NCI-H1436 (cell line): ENCODE data around the gene TMEM108.

Source experiments
- DNase-seq: peaks from one replicate; lab custom pipeline; 2025; lab: John Stamatoyannopoulos, UW

The TMEM108 gene

DNA sequence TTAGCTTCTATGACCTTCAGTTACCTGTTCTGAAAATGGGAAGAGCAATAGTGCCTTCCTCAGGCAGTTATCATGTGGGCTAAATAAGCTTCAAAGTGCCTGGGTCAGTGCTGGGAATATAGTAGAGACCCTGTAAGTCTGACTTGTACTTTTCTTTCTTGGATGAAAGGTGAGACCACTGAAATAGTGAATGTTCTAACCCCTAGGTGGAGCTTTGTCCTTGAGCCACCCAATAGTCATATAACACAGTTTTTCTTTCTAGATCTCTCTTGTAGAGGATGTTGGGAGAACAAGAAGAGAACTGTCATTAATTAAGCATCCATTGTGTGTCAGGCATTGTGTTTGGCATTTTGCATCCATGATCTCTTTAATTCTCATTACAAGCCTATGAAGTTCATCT lies 348.7 kb downstream of the TMEM108 start:
- no peak for DNase-seq

DNA sequence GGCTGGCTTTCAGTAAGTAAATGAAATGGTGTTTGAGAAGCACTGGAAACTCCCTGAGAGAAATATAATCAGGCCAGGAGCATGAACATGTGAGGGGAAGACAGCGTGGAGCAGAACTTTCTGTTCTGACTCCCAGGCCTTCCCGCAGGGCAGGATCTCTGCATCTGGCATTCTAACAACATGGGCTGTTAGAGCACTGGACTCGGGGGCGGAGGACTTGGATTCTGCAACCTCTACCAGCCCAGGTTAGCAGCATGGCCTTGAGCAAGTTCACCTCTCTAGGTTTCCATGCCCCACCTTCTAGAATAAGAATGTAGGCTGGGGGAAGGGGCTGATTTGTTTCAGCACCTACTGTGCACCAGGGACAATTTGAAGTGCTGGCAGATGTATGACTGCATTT lies 349.1 kb downstream of the TMEM108 start:
- no peak for DNase-seq

DNA sequence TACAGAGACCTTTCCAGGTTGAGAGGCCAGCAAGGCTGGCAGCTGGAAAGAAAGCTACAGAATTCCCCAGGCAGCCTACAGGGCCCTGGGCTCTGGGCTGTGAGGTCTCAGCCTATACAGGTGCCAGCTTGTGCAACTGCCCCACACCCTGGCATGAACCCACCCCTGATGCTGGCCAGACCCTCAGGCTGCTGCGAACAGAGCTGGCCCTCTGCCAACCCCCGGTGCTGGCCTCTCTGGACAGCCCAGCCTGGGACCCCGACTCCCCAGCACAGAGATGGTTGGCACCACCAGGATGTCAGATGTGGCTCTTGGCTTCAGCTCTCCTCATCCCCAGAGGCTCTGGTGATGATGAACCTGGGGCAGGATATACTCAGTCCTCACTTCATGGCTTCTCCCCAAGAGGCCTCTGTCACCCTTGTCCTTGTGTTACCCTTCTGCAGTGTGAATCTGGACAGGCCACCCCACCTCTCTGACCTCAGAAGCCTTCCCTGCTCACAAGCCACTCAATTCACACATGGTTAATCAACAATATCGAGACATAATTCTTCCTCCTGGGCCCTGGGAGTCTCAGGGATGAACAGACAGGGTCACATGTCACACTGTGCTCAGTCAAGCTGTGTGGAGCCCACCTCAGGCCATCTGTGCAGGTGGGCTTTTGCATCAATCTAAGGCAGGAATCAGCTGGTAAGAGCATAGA lies 350.7 kb downstream of the TMEM108 start:
- DNase-seq, result no peak

DNA sequence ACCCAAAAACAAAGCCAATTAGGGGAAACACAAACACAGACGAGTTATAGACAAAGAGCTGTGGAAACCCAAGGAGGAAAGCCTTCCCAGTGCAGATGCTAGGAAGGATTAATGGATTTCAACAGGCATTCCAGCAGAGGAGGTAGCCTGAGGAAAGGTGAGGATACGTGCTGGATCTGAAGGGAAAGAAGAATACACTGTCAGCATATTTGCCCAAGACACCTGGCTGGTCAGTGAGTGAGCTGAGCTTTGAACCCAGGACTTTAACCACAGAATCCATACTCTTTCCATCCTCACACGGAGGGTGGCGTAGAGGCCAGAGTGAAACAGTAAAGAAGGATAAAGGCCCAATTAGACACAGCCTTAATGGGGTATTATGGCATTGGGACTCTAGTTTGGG lies 352.5 kb downstream of the TMEM108 start:
- DNase-seq, result no peak

- DNase-seq, result no peak
These were observed 355.0 kb downstream of the TMEM108 start for GRCh38 chr3:133393204-133393603.

DNA sequence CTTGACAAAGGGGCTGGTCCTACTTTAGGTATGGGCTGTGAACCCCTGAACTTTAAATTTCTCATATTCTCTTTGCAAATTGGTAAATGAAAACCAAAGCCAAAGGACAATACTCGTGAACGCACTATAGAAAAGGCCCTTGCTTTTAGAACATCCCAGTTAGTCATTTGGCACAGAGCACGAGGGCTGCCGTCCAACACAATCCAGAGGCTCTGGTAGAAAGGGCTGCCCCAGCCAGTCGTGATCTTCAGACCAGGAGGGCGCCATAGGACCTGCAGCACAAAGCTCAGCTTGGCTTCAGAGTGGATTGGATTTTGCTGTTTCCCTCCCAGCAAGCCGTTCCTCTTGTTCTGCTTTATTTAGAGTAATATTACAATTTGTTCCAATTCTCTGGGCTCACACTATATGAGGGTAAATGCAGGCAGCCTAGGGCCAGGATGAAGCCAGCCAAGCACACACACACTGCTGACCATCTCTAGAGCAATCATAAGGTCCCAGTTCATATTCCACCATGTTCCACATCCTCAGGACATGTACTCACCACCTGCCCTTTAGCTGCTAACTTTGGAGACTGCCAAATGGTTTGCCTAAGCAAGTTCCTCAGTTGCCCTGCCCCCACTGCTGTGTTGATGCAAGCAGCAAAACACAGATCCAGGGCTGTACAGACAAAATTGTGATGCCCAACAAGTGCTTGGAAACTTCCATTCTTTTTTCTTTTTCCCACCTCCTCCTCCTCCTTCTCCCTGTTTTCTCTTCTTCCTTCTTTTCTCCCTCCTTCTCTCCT lies 355.7 kb downstream of the TMEM108 start:
- no peak for DNase-seq

GRCh38 chr3:133394561-133395311 lies 356.5 kb downstream of the TMEM108 start:
- DNase-seq, result no peak

GRCh38 chr3:133396906-133397305 lies 358.7 kb downstream of the TMEM108 start:
- no peak for DNase-seq

DNA sequence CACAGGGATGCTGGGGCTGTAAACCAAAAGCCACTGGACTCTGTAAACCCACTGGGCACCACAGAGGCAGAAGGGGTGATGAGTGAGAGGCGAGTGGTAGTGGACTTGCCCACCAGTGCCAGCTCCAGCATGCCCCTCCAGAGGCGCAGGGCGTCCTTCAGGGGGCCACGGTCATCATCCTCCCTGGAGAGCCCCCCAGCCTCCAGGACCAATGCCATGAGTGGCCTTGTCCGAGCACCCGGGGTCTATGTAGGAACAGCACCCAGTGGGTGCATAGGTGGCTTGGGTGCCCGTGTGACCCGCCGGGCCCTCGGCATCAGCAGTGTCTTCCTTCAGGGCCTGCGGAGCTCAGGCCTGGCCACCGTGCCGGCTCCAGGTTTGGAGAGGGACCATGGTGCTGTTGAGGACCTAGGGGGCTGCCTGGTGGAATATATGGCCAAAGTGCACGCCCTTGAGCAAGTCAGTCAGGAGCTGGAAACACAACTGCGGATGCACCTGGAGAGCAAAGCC lies 361.9 kb downstream of the TMEM108 start, which contains the start of gene BFSP2:
BFSP2 (plus strand) TSS at position 51 of the 510 bp plus-strand sequence; CDS start at position 79, 28 bp downstream.
- DNase-seq, result no peak

DNA sequence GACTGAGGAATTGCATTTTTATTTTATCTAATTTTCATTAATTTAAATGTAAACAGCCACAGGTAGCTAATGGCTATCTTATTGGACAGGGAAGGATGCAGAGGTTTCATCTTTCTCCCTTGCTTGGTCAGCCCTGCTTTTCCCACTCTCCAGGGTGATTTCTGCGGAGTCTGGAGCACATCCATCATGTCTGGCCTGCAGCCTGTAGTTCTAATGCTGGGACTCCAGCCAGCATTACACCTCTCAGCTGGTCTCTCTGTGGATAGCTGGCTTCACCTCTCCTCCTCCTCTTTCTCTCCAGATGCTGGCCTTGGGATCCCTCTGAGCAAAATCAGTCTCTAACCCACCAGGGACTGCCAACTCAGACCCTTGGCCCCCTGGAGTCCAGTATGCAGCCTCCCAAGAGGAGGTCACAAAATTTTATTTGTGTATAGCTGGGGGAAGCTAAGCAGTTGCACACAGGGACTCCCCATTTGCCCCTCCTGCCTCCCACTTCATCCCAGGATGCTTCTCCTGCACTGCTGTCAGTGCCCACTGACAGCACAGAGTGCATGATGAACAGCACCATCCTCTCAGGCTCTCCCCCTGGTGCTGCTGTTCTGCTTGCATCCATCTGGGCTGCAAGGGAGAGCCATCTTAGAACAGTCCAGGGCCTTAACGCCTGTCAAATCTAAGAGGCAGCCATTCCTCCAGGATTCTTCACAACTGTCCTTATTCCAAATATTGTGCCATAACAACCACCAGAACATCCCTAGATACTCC lies 363.4 kb downstream of the TMEM108 start:
- DNase-seq, result no peak

- no peak for DNase-seq
These were observed 366.7 kb downstream of the TMEM108 start for GRCh38 chr3:133404920-133405319.

GRCh38 chr3:133408366-133408765 lies 370.2 kb downstream of the TMEM108 start:
- no peak for DNase-seq

DNA sequence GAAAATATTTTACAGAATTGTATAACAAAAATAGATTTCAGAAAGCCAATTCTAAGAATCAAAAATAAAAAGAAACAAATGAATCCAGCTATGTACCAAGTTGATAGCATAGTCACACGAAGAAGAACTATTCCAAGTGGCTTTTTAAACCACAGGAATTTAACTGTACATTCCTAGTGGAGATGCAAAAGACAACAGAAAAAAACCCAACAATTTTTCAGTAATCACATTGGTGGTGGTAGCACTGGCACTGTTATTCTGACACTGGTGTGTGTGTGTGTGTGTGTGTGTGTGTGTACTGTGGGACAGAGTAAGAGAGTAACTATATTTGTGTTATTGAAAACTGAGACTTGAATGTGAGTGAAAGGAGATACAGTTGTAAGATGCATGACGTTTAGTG lies 370.8 kb downstream of the TMEM108 start:
- DNase-seq, result no peak

GRCh38 chr3:133410191-133410892 lies 372.2 kb downstream of the TMEM108 start:
- no peak for DNase-seq

DNA sequence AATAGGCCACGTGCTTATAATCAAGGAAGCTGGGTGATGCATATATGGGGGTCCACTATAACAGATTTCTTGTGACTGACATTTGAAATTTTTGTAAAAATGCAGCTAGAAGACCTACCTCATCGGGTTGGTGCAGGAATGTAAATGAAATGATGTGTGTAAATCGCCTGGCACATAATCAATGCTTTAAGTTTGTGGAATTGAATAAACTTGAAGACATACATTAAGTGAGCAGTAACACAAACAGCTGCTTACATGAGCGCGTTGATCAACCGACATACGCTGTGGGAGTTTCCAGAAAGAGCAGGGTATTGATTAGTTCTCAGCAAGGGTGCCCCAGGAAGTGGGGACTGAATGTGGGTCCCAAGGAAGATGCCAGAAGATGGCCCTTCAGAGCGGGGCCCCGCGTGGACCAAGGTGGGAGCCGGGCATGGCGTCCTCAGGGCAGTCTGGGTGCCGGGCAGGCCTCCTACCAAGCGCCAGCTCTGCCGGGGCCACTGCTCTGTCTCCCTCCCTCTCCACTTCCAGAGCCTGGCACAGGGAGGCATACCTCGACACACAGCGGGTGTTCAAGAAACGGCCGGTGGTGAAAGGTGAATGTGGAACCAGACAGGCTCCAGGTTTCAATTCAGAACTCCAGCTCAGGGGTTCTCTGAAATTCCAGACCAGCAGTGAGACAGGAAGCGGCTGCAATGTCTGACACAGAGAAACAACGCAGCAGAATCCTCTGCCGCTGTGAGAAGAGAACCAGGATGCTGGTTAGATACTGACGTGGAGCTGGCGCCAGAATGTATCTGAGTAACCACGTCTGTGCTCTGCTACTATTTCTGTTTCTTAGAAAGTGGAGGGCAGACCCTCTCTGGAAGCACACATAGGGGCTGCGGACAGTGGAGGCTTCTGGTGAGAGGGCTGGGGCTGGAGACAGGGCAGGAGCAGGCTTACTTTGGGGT lies 374.3 kb downstream of the TMEM108 start:
- DNase-seq, result no peak

- peak; percentile 20 for DNase-seq
These were observed 375.2 kb downstream of the TMEM108 start for GRCh38 chr3:133413161-133414020.

DNA sequence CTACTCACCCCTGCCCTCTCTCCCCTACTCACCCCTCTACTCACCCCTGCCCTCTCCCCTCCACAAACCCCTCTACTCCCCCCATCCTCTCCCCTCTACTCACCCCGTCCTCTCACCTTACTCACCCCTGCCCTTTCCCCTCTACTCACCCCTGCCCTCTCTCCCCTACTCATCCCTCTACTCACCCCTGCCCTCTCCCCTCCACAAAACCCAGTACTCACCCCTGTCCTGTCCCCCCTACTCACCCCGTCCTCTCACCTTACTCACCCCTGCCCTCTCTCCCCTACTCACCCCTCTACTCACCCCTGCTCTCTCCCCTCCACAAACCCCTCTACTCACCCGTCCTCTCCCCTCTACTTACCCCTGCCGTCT lies 375.8 kb downstream of the TMEM108 start:
- DNase-seq, result no peak

DNA sequence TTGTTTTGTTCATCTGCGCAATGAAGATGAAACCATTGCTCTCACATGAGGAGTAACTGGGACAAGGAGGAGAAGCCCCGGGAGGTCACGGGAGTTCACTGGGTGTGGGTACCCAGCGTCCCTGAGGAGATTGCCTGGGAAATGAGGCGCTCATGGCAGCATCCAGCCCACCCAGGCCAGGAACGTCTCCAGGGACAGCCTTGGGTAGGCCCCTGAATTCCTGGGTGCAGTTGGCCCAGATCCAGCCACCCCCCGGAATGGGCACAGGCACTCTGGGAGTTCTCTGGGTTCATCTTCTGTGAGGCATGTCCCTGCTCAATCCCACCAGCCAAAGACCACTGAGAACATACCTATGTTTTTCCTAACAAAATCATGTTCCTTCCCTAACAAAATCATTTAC lies 380.2 kb downstream of the TMEM108 start:
- no peak for DNase-seq
